Loucy (cell line): ENCODE results near the gene SLC25A26.

Experiments used
- H2AFZ ChIP-seq: fragments of 200-600 bp; sonication (generic); 2 replicates; pipeline ENCODE4 v1.6.0; 2016; ENCODE audit warnings: antibody characterized with exemption, mild to moderate bottlenecking, low read length, moderate library complexity
- H3F3A ChIP-seq: fragments of 200-600 bp; 2 replicates; pipeline ENCODE4 v1.6.0; 2016; ENCODE audit warnings: antibody characterized with exemption, low read depth, mild to moderate bottlenecking
- H3K27me3 ChIP-seq: fragments of 200-600 bp; sonication (generic); 2 replicates; pipeline ENCODE4 v1.6.1; 2014; ENCODE audit warnings: low read length, mild to moderate bottlenecking; ENCODE audit not compliant: insufficient read depth, poor library complexity, severe bottlenecking
- H3K36me3 ChIP-seq: fragments of 200-600 bp; sonication (generic); 2 replicates; pipeline ENCODE4 v1.6.1; 2016; ENCODE audit warnings: low read length; ENCODE audit not compliant: insufficient read depth
- H3K4me1 ChIP-seq: fragments of 200-600 bp; sonication (generic); 2 replicates; pipeline ENCODE4 v1.5.1; 2014; ENCODE audit warnings: low read length, mild to moderate bottlenecking; ENCODE audit not compliant: insufficient read depth, poor library complexity, severe bottlenecking
- H3K4me2 ChIP-seq: fragments of 200-600 bp; sonication (generic); 2 replicates; pipeline ENCODE4 v1.6.0; 2014; ENCODE audit warnings: antibody characterized with exemption, low read length, low read depth, mild to moderate bottlenecking; ENCODE audit not compliant: poor library complexity, severe bottlenecking
- H3K4me3 ChIP-seq: fragments of 200-600 bp; sonication (generic); 2 replicates; pipeline ENCODE4 v1.5.1; 2014; ENCODE audit warnings: low read length, mild to moderate bottlenecking, mixed read lengths; ENCODE audit not compliant: poor library complexity, severe bottlenecking
- H3K79me2 ChIP-seq: fragments of 200-600 bp; sonication (generic); 2 replicates; pipeline ENCODE4 v1.6.1; 2014; ENCODE audit warnings: low read length; ENCODE audit not compliant: insufficient read depth
- H3K9ac ChIP-seq: fragments of 200-600 bp; sonication (generic); 2 replicates; pipeline ENCODE4 v1.6.0; 2014; ENCODE audit warnings: mild to moderate bottlenecking, low read depth, low read length, moderate library complexity; ENCODE audit not compliant: poor library complexity, severe bottlenecking
- H3K9me2 ChIP-seq: fragments of 200-600 bp; sonication (generic); replicated peaks from 2 replicates; pipeline ENCODE4 v1.6.1; 2016; ENCODE audit warnings: low read depth, low read length, mixed read lengths
- H3K9me3 ChIP-seq: fragments of 200-600 bp; sonication (generic); 2 replicates; pipeline ENCODE4 v1.6.1; 2014; ENCODE audit warnings: mild to moderate bottlenecking, antibody characterized with exemption, low read length, low read depth; ENCODE audit not compliant: insufficient read depth
- H4K20me1 ChIP-seq: fragments of 200-600 bp; sonication (generic); 2 replicates; pipeline ENCODE4 v1.6.0; 2014; ENCODE audit warnings: antibody characterized with exemption, low read length, mild to moderate bottlenecking; ENCODE audit not compliant: insufficient read depth, poor library complexity, severe bottlenecking
- EZH2phosphoT487 ChIP-seq: fragments of 200-600 bp; IDR thresholded peaks from 2 replicates; pipeline ENCODE4 v1.6.1; 2018; ENCODE audit warnings: antibody characterized with exemption, mild to moderate bottlenecking, moderate library complexity, borderline replicate concordance
- TF ChIP-seq, protein P1 (sequence below): fragments of 200-600 bp; sonication (generic); conservative IDR thresholded peaks from 2 replicates; pipeline ENCODE4 v1.5.1; 2014; ENCODE audit warnings: mild to moderate bottlenecking, antibody characterized with exemption, low read length

SLC25A26 gene

GRCh38 chr3:66242788-66243464, 22.1 kb downstream of the SLC25A26 start:
- peaks cover 25% of the 10 kb centered on the region for H3K4me1 ChIP-seq
- H3F3A ChIP-seq, result peaks cover 13% of the 10 kb centered on the region

GRCh38 chr3:66248641-66249040, 27.8 kb downstream of the SLC25A26 start:
- Histone ChIP-seq H3F3A (no peaks in the 10 kb centered on the region), H2AFZ (no peak overlapping the region), H3K4me2 (no peak overlapping the region), H4K20me1 (no peaks in the 10 kb centered on the region), H3K79me2 (no peaks in the 10 kb centered on the region), H3K4me1 (no peaks in the 10 kb centered on the region), H3K36me3 (peaks cover 22% of the 10 kb centered on the region), H3K9me2 (no peaks in the 10 kb centered on the region), H3K27me3 (no peaks in the 10 kb centered on the region), H3K9ac (no peak overlapping the region), H3K4me3 (no peak overlapping the region), H3K9me3 (no peaks in the 10 kb centered on the region)
- no peak for TF ChIP-seq EZH2phosphoT487
- TF ChIP-seq, protein P1, sequence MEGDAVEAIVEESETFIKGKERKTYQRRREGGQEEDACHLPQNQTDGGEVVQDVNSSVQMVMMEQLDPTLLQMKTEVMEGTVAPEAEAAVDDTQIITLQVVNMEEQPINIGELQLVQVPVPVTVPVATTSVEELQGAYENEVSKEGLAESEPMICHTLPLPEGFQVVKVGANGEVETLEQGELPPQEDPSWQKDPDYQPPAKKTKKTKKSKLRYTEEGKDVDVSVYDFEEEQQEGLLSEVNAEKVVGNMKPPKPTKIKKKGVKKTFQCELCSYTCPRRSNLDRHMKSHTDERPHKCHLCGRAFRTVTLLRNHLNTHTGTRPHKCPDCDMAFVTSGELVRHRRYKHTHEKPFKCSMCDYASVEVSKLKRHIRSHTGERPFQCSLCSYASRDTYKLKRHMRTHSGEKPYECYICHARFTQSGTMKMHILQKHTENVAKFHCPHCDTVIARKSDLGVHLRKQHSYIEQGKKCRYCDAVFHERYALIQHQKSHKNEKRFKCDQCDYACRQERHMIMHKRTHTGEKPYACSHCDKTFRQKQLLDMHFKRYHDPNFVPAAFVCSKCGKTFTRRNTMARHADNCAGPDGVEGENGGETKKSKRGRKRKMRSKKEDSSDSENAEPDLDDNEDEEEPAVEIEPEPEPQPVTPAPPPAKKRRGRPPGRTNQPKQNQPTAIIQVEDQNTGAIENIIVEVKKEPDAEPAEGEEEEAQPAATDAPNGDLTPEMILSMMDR, result no peak

More at GRCh38 chr3:66242788-66243464, 22.1 kb downstream of the SLC25A26 start:
- Histone ChIP-seq H3K27me3 (no peaks in the 10 kb centered on the region), H3K9ac (no peak overlapping the region), H3K36me3 (peaks cover 31% of the 10 kb centered on the region), H3K9me2 (no peaks in the 10 kb centered on the region), H4K20me1 (no peaks in the 10 kb centered on the region), H3K4me2 (no peak overlapping the region), H3K79me2 (no peaks in the 10 kb centered on the region; the same call in 1 of the 2 replicates), H2AFZ (no peak overlapping the region), H3K4me3 (no peak overlapping the region), H3K9me3 (peaks cover 8% of the 10 kb centered on the region; the same call in 1 of the 2 replicates)
- no peak for TF ChIP-seq EZH2phosphoT487
- TF ChIP-seq, protein P1, result no peak

- Histone ChIP-seq H4K20me1 (peaks cover 4% of the 10 kb centered on the region), H3K9ac (no peak overlapping the region), H3K4me2 (no peak overlapping the region), H3K79me2 (no peaks in the 10 kb centered on the region; the same call in 1 of the 2 replicates), H3K27me3 (no peaks in the 10 kb centered on the region), H3K4me3 (no peak overlapping the region), H3K4me1 (no peaks in the 10 kb centered on the region), H3K9me2 (no peaks in the 10 kb centered on the region), H3K9me3 (no peaks in the 10 kb centered on the region), H3K36me3 (0 out of 2 replicates have a peak, but pooled peaks cover 2% of the 10 kb centered on the region), H3F3A (no peaks in the 10 kb centered on the region), H2AFZ (no peak overlapping the region)
- no peak for TF ChIP-seq EZH2phosphoT487
- TF ChIP-seq, protein P1, result peak; percentile 87
Observed at GRCh38 chr3:66253790-66254620, 33.2 kb downstream of the SLC25A26 start.
